PC-3 (cell line): ENCODE data around the gene NDUFAF8. TPM values are rescaled to one million over a fixed set of nuclear protein-coding genes. Genes with fewer than 3 reads are reported as not detected.

Experiments
- ATAC-seq: fragments of 200-7000 bp; cut with Tn5 transposase; 2 replicates; pipeline ENCODE4 v1.9.1; 2020; ENCODE audit warnings: mild to moderate bottlenecking, moderate library complexity
- BruUV-seq: library from RNA; stranded (reverse); fragments of 400-500 nt; replicated peaks from 2 replicates; lab custom pipeline; 2021; lab: Mats Ljungman, UMichigan
- CTCF ChIA-PET: fragments of 300-600 bp; sonication (Branson Sonifier 250); formaldehyde crosslinking; loops from one replicate; lab custom pipeline; 2022; ENCODE audit warnings: antibody characterized with exemption; lab: Charles Lee
- POLR2A ChIA-PET: fragments of 300-600 bp; sonication (Branson Sonifier 250); formaldehyde crosslinking; loops from one replicate; lab custom pipeline; 2022; ENCODE audit warnings: antibody characterized with exemption; ENCODE audit not compliant: unreplicated experiment; lab: Charles Lee
- DNase-seq: peaks from one replicate; pipeline ENCODE4 v3.0.0-alpha.2; 2015
- H2AFZ ChIP-seq: fragments of 300-600 bp; sonication (generic); 2 replicates; pipeline ENCODE4 v1.6.0; 2016; ENCODE audit warnings: antibody characterized with exemption, low read length
- H3F3A ChIP-seq: fragments of 300-600 bp; sonication (generic); one replicate; pipeline ENCODE4 v1.6.0; 2017; ENCODE audit warnings: antibody characterized with exemption, low read length, control low read depth, mild to moderate bottlenecking; ENCODE audit not compliant: unreplicated experiment
- H3K27ac ChIP-seq: fragments of 300-600 bp; sonication (generic); 2 replicates; pipeline ENCODE4 v1.5.1; 2016; ENCODE audit warnings: mild to moderate bottlenecking, low read length
- H3K27me3 ChIP-seq: fragments of 300-600 bp; sonication (generic); 2 replicates; pipeline ENCODE4 v1.6.1; 2016; ENCODE audit warnings: low read length, mixed read lengths
- H3K36me3 ChIP-seq: fragments of 300-600 bp; sonication (generic); 2 replicates; pipeline ENCODE4 v1.6.1; 2016; ENCODE audit warnings: low read depth, mixed run types, low read length, mixed read lengths
- H3K4me1 ChIP-seq: fragments of 300-600 bp; sonication (generic); 2 replicates; pipeline ENCODE4 v1.5.1; 2016; ENCODE audit warnings: low read length; ENCODE audit not compliant: insufficient read depth
- H3K4me2 ChIP-seq: fragments of 300-600 bp; sonication (generic); 2 replicates; pipeline ENCODE4 v1.6.0; 2016; ENCODE audit warnings: low read length
- H3K4me3 ChIP-seq: fragments of 300-600 bp; sonication (generic); 2 replicates; pipeline ENCODE4 v1.5.1; 2016; ENCODE audit warnings: mild to moderate bottlenecking, low read length, mixed read lengths
- H3K79me2 ChIP-seq: fragments of 300-600 bp; sonication (generic); 2 replicates; pipeline ENCODE4 v1.6.1; 2017; ENCODE audit warnings: low read length, mixed read lengths
- H3K9ac ChIP-seq: fragments of 300-600 bp; sonication (generic); 2 replicates; pipeline ENCODE4 v1.6.0; 2016; ENCODE audit warnings: mild to moderate bottlenecking, low read length
- H3K9me2 ChIP-seq: fragments of 300-600 bp; sonication (generic); replicated peaks from 2 replicates; pipeline ENCODE4 v1.6.1; 2016; ENCODE audit warnings: mixed run types, low read length, mixed read lengths
- H3K9me3 ChIP-seq: fragments of 300-600 bp; sonication (generic); 2 replicates; pipeline ENCODE4 v1.6.1; 2016; ENCODE audit warnings: low read length, mixed read lengths
- H4K20me1 ChIP-seq: fragments of 300-600 bp; sonication (generic); 2 replicates; pipeline ENCODE4 v1.6.1; 2016; ENCODE audit warnings: low read length, mixed read lengths
- CTCF ChIP-seq: fragments of 300-600 bp; sonication (generic); conservative IDR thresholded peaks from 2 replicates; pipeline ENCODE4 v1.5.1; 2017; ENCODE audit warnings: antibody characterized with exemption, low read depth, mild to moderate bottlenecking, low read length
- EZH2 ChIP-seq: fragments of 300-600 bp; sonication (generic); IDR thresholded peaks from one replicate; pipeline ENCODE4 v1.6.1; 2017; ENCODE audit warnings: antibody characterized with exemption, mild to moderate bottlenecking, low read length; ENCODE audit not compliant: unreplicated experiment
- EZH2phosphoT487 ChIP-seq: fragments of 300-600 bp; sonication (generic); IDR thresholded peaks from 2 replicates; pipeline ENCODE4 v1.6.1; 2018; ENCODE audit warnings: mild to moderate bottlenecking, antibody characterized with exemption, low read length, borderline replicate concordance
- intact Hi-C: fragments of 100-400 bp; cut with micrococcal nuclease; formaldehyde crosslinking; loops from 2 replicates; pipeline ENCODE4 v1.9.0; 2023
- total RNA-seq: library from RNA; depleted of rRNA; stranded (reverse); fragments of >200 nt; gene quantifications from 2 replicates; pipeline ENCODE4 v1.2.3, GENCODE V29; 2014

NDUFAF8 gene
- total RNA-seq, 1 experiment from 2014 or later = 125 TPM

GRCh38 chr17:81247339-81247990 lies 8.3 kb downstream of the NDUFAF8 start:
- CTCF ChIA-PET = no interaction called here
- intact Hi-C loops = no loop called here
- H3K27ac ChIP-seq = no peak overlapping the region

GRCh38 chr17:81248649-81249048 lies 9.5 kb downstream of the NDUFAF8 start:
- intact Hi-C loops = no loop called here
- H3K9ac ChIP-seq = no peak overlapping the region
- no peak overlapping the region for H3K4me3 ChIP-seq
- no peaks in the 10 kb centered on the region for H3K9me2 ChIP-seq
- H3K4me1 ChIP-seq = no peaks in the 10 kb centered on the region
- DNase-seq = no peak
- H3K27ac ChIP-seq = no peak overlapping the region
- H4K20me1 ChIP-seq = no peaks in the 10 kb centered on the region
- H3K9me3 ChIP-seq = no peaks in the 10 kb centered on the region
- H3F3A ChIP-seq = no peaks in the 10 kb centered on the region
- CTCF ChIA-PET = no interaction called here
- no TSS peak for BruUV-seq
- no peaks in the 10 kb centered on the region for H3K27me3 ChIP-seq
- H2AFZ ChIP-seq = no peak overlapping the region
- TF ChIP-seq CTCF = no peak
- TF ChIP-seq EZH2 = no peak
- TF ChIP-seq EZH2phosphoT487 = no peak
- POLR2A ChIA-PET = no interaction called here
- H3K36me3 ChIP-seq = no peaks in the 10 kb centered on the region; the same call in none of the 2 replicates
- no peaks in the 10 kb centered on the region for H3K79me2 ChIP-seq
- no peak overlapping the region for H3K4me2 ChIP-seq
- ATAC-seq = no peak

More at GRCh38 chr17:81247339-81247990, 8.3 kb downstream of the NDUFAF8 start:
- Histone ChIP-seq H3K9ac (no peak overlapping the region), H3K4me1 (no peaks in the 10 kb centered on the region), H3K9me3 (no peaks in the 10 kb centered on the region), H3K79me2 (no peaks in the 10 kb centered on the region), H3F3A (no peaks in the 10 kb centered on the region), H3K36me3 (no peaks in the 10 kb centered on the region; the same call in none of the 2 replicates), H3K27me3 (no peaks in the 10 kb centered on the region), H2AFZ (no peak overlapping the region), H3K4me2 (no peak overlapping the region), H4K20me1 (no peaks in the 10 kb centered on the region), H3K9me2 (no peaks in the 10 kb centered on the region), H3K4me3 (no peak overlapping the region)
- TF ChIP-seq CTCF (no peak), EZH2phosphoT487 (no peak), EZH2 (no peak)
- no TSS peak for BruUV-seq
- DNase-seq = no peak
- POLR2A ChIA-PET = no interaction called here
- no peak for ATAC-seq

GRCh38 chr17:81249223-81250040 lies 10.3 kb downstream of the NDUFAF8 start:
- no peak for TF ChIP-seq EZH2phosphoT487
- TF ChIP-seq CTCF = no peak
- TF ChIP-seq EZH2 = no peak
- POLR2A ChIA-PET = no interaction called here
- Histone ChIP-seq H3K4me1 (no peaks in the 10 kb centered on the region), H3K36me3 (no peaks in the 10 kb centered on the region; the same call in none of the 2 replicates), H3K9me2 (no peaks in the 10 kb centered on the region), H3K4me2 (no peak overlapping the region), H3K79me2 (no peaks in the 10 kb centered on the region), H3K27ac (no peak overlapping the region), H2AFZ (no peak overlapping the region), H4K20me1 (no peaks in the 10 kb centered on the region), H3K4me3 (no peak overlapping the region), H3K27me3 (no peaks in the 10 kb centered on the region), H3K9ac (no peak overlapping the region), H3F3A (no peaks in the 10 kb centered on the region), H3K9me3 (no peaks in the 10 kb centered on the region)
- intact Hi-C loops = loop anchor here (10.0 kb wide), 1 partner anchor 145 kb away; the partner anchor contains the start of gene BAHCC1
- BruUV-seq = no TSS peak
- ATAC-seq (no peak), DNase-seq (no peak)
- CTCF ChIA-PET = no interaction called here
